HG03439 (cell line): ENCODE results near the gene KSR1.

Experiments
- ATAC-seq: cut with Tn5 transposase; IDR thresholded peaks from one replicate; pipeline ENCODE4 v1.9.1; 2021; ENCODE audit warnings: mild to moderate bottlenecking, moderate library complexity; ENCODE audit not compliant: unreplicated experiment

Gene KSR1

GRCh38 chr17:27581016-27581415 lies 124.8 kb downstream of the KSR1 start:
- no peak for ATAC-seq

- ATAC-seq: no peak
Observed at GRCh38 chr17:27582696-27583095, 126.4 kb downstream of the KSR1 start.

GRCh38 chr17:27585153-27585681 lies 129.0 kb downstream of the KSR1 start:
- peak; percentile 45 for ATAC-seq

GRCh38 chr17:27585792-27586191 lies 129.5 kb downstream of the KSR1 start:
- ATAC-seq: no peak

DNA sequence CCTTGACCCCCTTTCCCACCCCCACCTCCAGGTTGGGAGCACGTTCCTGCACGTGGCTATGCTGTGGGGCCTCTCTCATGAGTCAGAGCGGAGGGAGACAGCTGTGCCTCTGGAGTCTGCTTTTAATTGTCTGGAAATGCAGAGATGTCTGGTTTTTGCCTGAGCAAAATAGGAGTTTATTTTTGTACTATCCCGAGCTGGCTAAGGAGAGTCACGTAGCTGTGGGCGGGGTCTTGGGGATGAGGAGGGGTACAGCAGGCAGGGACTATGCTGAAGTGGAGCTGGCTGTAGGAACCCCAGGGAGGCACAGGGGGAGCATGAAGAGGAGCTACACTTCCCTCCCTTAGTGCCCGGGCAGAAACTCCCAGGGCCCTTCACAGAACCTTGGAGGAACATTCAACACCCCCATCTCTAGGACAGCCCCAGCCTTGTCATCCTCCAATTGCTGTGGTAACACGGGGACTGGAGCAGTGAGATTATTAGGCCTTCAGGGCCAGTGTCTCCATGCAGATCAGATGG lies 130.0 kb downstream of the KSR1 start:
- ATAC-seq: no peak

DNA sequence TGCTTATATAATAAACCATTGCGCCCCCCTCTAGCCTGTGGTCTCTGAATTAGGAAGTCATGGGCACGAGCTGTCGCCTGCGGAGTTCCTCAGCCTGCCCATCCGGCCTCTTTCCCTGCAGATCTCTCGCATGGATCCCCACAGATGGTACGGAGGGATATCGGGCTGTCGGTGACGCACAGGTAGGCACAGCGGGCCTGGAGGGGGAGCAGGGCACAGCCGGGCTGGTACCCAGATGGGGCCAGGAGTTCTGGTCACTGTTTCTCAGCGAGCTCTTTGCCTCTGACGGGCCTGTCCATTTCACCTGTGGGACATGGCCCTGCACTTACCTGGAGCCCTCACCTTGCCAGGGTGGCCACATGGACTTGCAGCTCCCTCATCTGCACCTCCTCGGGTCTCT lies 132.1 kb downstream of the KSR1 start:
- no peak for ATAC-seq

DNA sequence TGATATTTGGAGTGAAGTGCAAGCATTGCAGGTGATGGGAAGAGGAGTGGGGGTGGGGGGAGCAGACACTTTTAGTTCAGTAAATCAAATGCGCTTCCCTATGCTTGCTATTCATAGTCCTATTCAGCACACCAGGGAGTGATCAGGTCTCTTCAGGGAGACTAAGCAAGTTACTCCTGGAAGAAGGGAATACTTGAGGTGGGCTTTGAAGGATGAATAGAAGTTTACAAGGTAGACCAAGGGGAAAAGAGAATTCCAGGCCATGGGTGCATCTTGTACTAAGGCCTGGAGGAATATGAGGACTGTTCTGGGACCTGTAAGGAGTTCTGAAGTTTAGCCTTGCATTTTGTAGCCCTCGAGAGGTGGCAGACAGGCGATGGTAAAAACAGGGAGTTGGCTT lies 134.6 kb downstream of the KSR1 start:
- ATAC-seq: no peak

DNA sequence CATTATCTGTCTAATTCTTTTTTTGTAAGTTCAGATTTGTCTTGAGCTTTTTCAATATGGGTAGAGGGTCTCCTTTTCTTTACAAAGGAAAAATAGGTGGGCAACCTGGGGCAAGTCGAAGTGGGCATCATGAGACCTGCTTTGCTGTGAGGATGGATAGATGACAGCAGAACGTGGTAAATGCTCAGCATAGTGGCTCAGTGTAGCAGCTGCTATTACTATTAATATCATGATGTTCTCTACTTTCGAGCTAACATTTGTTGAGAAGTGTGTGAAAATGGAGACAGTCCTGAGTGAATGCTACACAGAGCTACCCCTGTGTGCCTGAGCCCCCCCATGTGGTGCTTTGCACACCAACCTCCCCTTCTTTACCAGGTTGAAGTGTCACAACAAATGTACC lies 135.7 kb downstream of the KSR1 start:
- ATAC-seq: no peak

GRCh38 chr17:27593232-27593856 lies 137.1 kb downstream of the KSR1 start:
- no peak for ATAC-seq

- no peak for ATAC-seq
Observed at GRCh38 chr17:27593857-27594255, 137.6 kb downstream of the KSR1 start.

DNA sequence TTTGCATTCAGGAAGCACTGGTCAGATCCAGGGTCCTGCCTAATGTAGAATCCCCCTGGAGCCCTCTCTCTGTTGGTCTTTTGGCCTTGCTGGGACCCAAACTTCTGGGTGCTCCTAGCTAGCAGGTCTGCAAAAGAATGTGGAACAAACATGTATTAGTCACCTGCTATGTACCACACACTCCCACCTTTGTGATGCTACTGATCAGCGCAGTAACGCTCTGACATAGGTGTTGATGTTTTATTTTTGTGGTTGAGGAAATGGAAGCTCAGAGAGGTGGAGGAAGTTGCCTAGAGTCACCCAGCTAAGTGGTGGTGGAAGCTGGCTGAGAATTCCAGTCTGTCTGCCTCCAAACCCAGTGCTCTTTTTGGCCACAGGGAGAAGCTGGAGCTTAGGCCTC lies 139.0 kb downstream of the KSR1 start:
- no peak for ATAC-seq

GRCh38 chr17:27596096-27596495 lies 139.8 kb downstream of the KSR1 start:
- ATAC-seq: no peak

- ATAC-seq: no peak
Observed at GRCh38 chr17:27596566-27597187, 140.4 kb downstream of the KSR1 start.

DNA sequence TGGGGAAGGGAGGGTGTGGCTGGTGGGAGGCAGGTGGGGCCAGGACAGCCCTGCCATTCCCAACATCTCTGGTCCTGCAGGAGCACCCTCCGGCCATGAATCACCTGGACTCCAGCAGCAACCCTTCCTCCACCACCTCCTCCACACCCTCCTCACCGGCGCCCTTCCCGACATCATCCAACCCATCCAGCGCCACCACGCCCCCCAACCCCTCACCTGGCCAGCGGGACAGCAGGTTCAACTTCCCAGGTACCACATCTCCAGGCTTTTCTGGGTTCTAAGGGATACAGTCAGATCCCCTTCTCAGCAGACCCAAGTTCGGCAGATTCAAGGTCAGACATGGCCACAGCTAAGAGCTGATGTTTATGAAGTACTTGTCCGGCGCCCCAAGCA lies 140.9 kb downstream of the KSR1 start:
- ATAC-seq: no peak

- ATAC-seq: no peak
Observed at GRCh38 chr17:27597783-27598320, 141.6 kb downstream of the KSR1 start.

DNA sequence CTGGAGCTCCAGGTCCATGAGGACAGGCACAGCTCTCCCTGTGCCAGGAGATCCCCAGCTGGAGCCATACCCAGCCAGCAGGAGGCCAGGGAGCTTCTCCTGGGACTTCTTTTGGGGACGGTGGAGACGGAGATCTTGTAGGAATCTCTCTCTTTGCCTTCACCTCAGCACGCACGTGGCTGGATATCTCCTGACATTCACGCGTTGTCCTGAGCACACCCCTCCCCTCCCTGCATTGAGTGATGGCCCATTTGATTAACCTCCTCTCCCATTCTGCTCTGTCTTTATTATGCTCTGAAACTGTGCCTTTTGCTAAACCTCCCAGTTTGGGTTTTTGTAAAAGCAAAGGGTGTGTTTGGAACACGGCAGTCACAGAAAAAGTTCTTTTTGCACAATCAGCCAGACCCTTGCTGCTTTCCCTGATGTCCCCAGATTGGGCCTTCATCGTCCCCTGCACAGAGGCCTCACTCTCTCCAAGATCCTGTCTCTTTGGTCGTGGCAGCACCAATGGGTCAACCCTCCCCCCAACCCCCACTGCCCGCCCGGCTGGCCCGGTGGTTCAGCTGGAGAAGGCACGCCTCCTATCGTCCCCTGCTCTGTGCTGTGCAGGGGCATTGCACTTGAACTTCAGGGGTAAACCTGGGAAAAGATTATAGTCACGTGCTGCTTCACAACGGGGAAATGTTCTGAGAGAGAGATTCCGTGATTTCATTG lies 142.2 kb downstream of the KSR1 start:
- ATAC-seq: no peak

DNA sequence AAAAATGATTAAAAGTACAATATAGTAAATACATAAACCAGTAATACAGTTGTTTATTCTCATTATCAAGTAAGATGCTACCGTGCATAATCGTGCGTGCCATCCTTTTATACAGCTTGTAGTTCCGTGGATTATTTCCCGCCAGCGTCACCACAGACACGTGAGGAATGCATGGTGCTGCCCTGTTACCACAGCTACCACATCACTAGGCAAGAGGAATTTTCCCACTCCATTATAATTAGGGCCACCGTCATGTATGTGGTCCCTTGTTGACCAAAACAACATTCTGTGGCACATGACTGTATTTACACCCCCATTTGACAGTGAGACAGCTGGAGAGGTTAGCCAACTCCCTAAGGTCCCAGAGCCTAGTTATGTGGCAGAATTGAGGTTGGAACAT lies 144.2 kb downstream of the KSR1 start:
- no peak for ATAC-seq

GRCh38 chr17:27601069-27601974 lies 145.1 kb downstream of the KSR1 start:
- ATAC-seq: no peak

DNA sequence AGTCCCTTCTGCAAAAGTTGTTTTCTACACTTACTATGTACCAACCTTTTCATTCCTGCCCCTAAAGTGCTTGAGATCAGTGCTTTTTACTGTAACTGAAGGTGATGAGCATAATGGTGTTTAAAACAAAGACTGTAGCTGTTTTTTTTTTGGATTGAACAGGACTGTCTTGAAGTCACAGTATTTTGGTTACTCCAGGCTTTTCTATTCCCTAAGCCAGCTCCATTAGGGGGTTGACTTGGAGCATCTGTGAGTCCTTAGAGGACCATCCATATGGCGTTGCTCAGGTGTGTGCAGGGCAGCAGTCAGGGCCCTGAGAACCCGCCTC lies 145.7 kb downstream of the KSR1 start:
- ATAC-seq: no peak

GRCh38 chr17:27602721-27603420 lies 146.6 kb downstream of the KSR1 start:
- ATAC-seq: no peak
